Fibroblast of the aortic adventitia (primary cell): ENCODE data around the gene PDXP. TPM values are rescaled to one million over a fixed set of nuclear protein-coding genes. Genes with fewer than 3 reads are reported as not detected.

Source experiments
- DNase-seq: peaks from one replicate; pipeline ENCODE4 v3.0.0-alpha.2; 2010; ENCODE audit warnings: low read depth
- H3K4me3 ChIP-seq: 2 replicates; pipeline ENCODE4 v1.5.1; 2011; ENCODE audit warnings: low read depth, mild to moderate bottlenecking, control low read depth, low read length, moderate library complexity
- total RNA-seq: library from RNA; depleted of rRNA; stranded (reverse); fragments of >200 nt; gene quantifications from 2 replicates; pipeline ENCODE4 v1.2.3, GENCODE V29; 2012; ENCODE audit warnings: low replicate concordance
- TF ChIP-seq, protein P1 (sequence below): IDR thresholded peaks from 2 replicates; pipeline ENCODE4 v1.5.1; 2011; ENCODE audit warnings: mild to moderate bottlenecking, low read length, control low read depth, inconsistent platforms; ENCODE audit not compliant: insufficient read depth

Gene PDXP
- total RNA-seq, 1 donor, result 7.4 TPM

DNA sequence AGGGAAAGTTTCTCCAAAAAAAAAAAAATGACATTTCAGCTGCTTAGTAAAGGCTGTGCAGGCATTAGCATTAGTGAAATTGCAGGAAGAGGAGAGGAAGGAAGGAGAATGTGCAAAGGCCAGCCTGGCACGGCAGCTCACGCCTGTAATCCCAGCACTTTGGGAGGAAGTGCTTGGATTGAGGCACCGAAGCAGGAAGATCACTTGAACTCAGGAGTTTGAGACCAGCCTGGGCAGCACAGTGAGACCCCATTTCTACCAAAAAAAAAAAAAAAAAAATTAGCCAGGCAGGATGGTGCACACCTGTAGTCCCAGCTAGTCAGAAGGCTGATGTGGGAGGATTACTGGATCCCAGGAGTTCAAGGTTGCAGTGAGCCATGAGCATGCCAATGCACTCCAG, 46.1 kb downstream of the PDXP start:
- DNase-seq, result no peak
- TF ChIP-seq, protein P1, sequence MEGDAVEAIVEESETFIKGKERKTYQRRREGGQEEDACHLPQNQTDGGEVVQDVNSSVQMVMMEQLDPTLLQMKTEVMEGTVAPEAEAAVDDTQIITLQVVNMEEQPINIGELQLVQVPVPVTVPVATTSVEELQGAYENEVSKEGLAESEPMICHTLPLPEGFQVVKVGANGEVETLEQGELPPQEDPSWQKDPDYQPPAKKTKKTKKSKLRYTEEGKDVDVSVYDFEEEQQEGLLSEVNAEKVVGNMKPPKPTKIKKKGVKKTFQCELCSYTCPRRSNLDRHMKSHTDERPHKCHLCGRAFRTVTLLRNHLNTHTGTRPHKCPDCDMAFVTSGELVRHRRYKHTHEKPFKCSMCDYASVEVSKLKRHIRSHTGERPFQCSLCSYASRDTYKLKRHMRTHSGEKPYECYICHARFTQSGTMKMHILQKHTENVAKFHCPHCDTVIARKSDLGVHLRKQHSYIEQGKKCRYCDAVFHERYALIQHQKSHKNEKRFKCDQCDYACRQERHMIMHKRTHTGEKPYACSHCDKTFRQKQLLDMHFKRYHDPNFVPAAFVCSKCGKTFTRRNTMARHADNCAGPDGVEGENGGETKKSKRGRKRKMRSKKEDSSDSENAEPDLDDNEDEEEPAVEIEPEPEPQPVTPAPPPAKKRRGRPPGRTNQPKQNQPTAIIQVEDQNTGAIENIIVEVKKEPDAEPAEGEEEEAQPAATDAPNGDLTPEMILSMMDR, result no peak
- H3K4me3 ChIP-seq, result no peak overlapping the region

GRCh38 chr22:37705205-37705604, 46.7 kb downstream of the PDXP start:
- TF ChIP-seq, protein P1, result no peak
- no peak for DNase-seq
- H3K4me3 ChIP-seq, result no peak overlapping the region

DNA sequence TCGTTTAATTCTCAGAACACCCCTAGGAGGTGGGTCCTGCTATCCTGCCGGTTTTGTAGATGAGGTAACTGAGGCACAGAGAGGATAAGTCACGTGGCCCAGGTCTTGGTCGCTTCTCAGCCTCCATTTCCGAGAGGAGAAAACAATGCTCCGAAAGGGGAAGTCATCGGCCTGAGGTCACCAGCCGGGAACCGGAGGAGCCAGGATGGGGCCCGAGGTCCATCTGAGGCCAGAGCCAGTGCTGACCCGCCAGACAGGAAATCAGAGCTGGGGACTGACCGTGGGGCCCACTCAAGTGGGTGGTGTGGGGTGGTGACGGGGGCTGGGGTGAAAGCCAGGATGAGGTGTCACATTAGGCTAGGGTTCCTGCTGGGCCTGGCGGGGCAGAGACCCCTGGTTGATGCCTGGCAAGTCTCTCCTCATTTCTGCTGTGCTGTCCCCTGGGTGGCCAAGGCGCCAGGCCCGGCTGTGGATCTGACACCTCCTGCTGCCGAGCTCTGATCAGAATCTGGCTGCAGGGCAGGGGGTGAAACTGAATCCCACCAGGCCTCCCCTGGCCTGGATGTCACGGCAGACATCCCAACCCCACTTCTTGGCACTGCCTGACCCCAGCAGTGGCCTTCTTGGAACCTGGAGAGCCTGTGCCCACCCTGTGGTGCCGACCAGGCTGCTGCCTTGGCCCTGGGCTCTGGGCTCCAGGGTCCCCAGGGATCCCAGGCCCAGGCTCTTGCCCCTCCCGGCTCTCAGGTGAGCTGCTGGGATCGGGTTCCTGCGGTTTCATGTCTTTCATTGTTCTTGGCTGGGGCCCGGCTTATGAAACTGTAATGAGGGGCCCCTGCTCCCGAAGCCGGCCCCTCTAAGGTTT, 50.3 kb downstream of the PDXP start:
- no peak overlapping the region for H3K4me3 ChIP-seq
- DNase-seq, result no peak
- TF ChIP-seq, protein P1, result no peak

DNA sequence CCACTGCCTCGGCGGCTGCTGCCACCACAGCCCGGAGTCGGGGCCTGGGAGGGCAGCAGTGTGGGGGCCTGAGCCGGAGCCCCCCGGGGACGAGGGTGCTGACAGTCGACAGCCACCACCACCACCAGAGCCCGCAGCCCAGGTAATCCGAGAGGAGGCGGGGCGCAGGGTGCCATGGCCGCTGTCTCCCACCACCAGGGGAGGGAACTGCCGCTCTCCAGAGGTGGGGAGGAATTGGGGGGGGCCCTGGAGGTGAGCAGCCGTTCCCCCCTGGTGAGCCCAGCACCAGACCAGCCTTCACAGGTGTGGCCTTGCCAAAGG, 50.9 kb downstream of the PDXP start:
- TF ChIP-seq, protein P1, result no peak

GRCh38 chr22:37710675-37711074, 52.2 kb downstream of the PDXP start:
- DNase-seq, result no peak
- TF ChIP-seq, protein P1, result no peak
- no peak overlapping the region for H3K4me3 ChIP-seq

More for the DNA sequence above, 50.9 kb downstream of the PDXP start:
- DNase-seq, result no peak
- H3K4me3 ChIP-seq, result no peak overlapping the region

- no peak overlapping the region for H3K4me3 ChIP-seq
- TF ChIP-seq, protein P1, result no peak
- no peak for DNase-seq
These were observed 53.0 kb downstream of the PDXP start for GRCh38 chr22:37711490-37711889.

GRCh38 chr22:37713761-37714160, 55.2 kb downstream of the PDXP start:
- H3K4me3 ChIP-seq, result no peak overlapping the region
- TF ChIP-seq, protein P1, result no peak
- DNase-seq, result no peak
